HG02885 (cell line): ENCODE results near the gene CD24.
"Not testable (repeated sequence)": the region's sequence is repeated elsewhere in the genome, so short reads cannot be mapped to it uniquely, and the experiment has no call there.

ENCODE experiments used
- ATAC-seq: cut with Tn5 transposase; IDR thresholded peaks from one replicate; pipeline ENCODE4 v1.9.1; 2021; ENCODE audit warnings: mild to moderate bottlenecking; ENCODE audit not compliant: unreplicated experiment, poor library complexity

The CD24 gene

GRCh38 chr6:106970769-106971168 is 3.8 kb downstream of the CD24 start:
- ATAC-seq = not testable (repeated sequence)

GRCh38 chr6:106967936-106968555 is 6.5 kb downstream of the CD24 start:
- no peak for ATAC-seq

GRCh38 chr6:106966671-106967640 is 7.6 kb downstream of the CD24 start:
- ATAC-seq = no peak

DNA sequence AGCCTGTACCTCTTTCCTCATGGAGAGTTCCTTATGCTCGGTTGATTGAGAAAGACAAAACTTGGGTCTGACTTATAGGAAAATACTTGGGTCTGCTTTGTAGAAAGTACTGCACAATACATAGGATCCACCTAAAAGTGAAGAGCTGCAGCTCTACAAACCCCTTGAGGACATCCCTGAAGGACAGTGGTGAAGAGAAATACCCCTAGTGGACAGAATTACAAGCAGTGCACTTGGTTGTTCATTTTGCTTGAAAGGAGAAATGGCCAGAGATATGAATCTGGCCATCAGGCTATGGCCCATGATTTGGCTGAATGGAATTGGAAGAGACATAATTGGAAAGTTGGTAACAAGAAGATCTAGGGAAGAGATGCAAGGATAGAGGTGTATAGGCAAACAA is 8.3 kb downstream of the CD24 start:
- ATAC-seq = no peak

DNA sequence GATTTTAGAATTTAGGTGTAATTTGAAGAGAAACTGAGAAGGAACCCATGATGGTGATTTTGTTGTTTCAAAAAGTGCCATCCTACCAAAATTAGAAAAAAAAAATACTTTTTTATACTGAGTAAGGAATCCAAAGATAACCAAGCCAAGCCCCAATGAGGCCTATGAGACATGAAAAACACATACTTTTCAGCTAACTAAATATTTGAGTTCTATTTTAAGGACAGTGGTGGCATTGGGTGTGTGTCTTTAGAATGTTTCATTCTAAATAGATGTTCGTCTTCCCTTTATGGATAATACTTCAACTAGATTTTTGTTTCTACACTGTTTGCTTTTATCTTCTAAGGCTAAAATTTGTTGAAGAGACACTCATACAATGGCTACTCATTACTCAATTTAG is 9.6 kb downstream of the CD24 start:
- no peak for ATAC-seq

DNA sequence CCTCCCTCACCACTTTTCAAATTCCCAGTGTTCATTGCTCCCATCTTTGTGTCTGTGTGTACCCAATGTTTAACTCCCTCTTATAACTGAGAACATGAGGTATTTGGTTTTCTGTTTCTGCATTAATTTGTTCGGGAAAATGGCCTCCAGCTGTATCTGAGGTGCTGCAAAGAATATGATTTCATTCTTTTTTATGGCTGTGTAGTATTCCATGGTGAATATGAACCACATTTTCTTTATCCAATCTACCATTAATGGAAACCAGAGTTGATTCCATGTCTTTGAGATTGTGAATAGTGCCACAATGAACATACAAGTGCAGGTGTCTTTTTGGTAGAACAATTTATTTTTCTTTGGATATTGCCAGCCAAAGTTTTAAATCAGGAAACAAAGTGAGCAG is 10.4 kb downstream of the CD24 start:
- no peak for ATAC-seq

- ATAC-seq = no peak
These were observed 11.0 kb downstream of the CD24 start for GRCh38 chr6:106963544-106963943.

DNA sequence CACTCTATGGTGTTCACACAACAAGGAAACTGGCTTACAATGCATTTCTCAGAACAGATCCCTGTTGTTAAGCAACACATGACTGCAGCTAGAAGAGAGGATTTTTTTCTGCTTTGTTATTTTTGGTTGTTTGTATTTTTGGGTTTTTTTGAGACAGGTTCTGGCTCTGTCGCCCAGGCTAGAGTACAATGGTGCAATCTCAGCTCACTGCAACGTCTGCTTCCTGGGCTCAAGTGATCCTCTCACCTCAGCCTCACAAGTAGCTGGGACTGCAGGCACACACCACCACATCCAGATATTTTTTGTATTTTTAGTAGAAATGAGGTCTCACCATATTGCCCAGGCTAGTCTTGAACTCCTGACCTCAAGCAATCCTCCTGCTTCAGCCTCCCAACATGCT is 12.7 kb downstream of the CD24 start:
- ATAC-seq = no peak

GRCh38 chr6:106961136-106961535 is 13.4 kb downstream of the CD24 start:
- ATAC-seq = no peak

DNA sequence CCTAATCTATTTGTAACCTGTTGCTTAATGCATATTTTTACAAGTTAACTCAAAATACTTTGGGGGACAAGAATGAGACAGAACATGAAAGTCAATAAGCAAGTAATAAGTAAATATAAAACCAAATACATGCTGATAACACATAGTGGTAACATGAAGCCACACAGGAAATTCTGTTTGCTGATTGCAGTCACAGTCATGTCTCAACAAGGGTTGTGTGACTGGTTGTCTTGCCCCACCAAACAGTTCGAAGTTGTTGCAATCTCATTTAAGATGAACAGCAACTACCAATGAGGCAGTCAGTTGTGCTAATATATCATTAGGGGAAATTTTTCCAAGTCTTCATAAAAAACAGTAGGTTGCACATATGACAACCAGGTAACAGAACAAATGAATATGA is 14.5 kb downstream of the CD24 start:
- no peak for ATAC-seq

- peak; percentile 82 for ATAC-seq
These were observed 34.7 kb downstream of the CD24 start for GRCh38 chr6:106939848-106940247.

DNA sequence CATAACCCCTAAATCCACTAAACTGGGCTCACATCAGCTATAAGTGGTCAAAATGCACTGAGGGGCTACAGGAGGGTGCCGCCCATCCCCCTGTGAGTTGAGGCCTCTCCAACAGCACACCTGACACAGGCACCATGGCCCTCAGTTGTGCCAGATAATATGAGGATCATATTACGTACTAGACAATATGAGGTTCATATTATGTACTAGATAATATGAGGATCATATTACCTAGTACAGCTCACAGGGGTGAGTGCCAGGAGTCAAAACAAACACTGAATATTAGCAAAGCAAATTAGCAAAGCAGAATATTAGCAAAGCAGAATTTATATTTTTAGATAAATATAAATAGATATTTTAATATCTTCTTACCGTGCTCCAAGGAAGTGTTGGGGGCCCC is 35.3 kb downstream of the CD24 start:
- ATAC-seq = no peak

- ATAC-seq = no peak
These were observed 46.8 kb downstream of the CD24 start for GRCh38 chr6:106927531-106928398.

GRCh38 chr6:106925948-106926347 is 48.6 kb downstream of the CD24 start:
- no peak for ATAC-seq

- no peak for ATAC-seq
These were observed 49.6 kb downstream of the CD24 start for GRCh38 chr6:106924694-106925523.

- no peak for ATAC-seq
These were observed 51.9 kb downstream of the CD24 start for GRCh38 chr6:106922626-106923025.
